Ecto neural progenitor cell (in vitro differentiated cells): ENCODE results near the gene CDC42SE2.

Experiments
- DNase-seq: peaks from one replicate; pipeline ENCODE4 v3.0.0-alpha.2; 2018; ENCODE audit warnings: low spot score

The CDC42SE2 gene, protein sequence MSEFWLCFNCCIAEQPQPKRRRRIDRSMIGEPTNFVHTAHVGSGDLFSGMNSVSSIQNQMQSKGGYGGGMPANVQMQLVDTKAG

DNA sequence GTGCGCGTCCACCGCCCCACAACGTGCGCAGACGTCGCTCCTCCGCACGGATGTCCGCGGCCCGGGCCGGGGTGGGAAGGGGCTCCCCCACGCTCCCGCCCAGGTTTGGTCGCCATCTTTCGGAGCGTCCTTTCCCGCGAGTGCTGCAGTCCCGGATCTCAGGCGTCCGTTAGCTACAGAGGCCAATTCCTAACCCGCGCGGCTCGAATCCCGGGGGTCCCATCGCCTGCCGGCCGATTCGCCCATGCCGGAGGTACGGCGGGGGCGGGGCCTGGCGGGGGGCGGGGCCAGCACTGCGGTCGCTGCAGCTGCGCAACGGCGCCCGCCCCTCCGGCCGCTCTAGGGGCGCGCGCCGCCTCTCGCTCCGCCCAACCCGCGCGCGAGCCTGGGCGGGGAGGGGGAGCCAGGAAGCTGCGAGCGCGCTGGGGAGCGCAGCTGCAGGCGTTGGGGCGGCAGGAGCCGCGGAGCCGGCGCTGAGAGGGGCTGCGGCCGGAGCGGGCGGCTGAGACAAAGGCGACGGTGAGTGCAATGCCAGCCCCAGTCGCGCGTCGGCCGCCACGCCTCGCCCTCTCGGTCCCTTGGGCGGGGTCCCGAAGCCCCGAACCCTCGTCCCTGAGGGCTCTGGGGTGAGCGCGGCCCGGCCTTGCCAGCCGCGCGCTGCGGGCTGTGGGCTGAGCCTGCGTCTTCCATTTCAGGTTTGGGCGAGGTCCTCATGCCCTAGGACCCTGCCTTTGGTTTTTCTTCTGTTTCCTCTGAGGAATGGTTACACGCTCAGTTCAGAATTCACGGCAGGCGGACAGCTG lies at the start of gene CDC42SE2:
CDC42SE2 (plus strand) TSS at position 406 of the 803 bp plus-strand sequence. CDS start 95,441 bp downstream, outside the sequence.
- peak; percentile 92 for DNase-seq

DNA sequence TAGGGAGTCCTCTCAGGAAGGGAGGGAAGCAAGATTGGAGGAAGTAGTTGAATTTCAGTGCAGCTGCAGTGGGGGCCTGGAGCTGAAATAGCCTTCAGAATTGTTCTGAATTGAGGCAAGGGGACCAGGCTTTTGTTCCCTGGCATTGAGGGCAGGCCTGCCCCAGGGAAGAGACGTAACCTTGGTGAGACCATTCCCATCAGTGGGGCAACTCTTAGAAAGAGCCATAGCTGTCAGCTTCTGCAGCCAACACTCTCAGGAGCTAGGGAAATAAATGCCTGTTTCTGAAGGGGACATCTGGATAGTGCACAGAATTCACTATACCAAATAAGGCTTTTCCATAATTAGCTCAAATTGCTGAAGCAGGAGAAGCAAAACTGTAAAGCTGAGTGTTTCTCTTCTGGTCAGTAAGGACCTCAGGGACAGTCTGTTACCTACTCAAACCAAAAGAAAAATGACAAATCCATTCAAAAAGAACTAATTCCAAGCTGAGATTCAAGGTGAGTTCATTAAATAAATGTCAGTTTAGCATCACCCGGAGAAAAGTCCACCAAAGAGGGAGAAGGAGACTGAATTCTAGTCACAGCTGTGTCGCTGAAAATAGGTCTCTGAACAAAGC lies 49.1 kb upstream of the CDC42SE2 start:
- DNase-seq = no peak

DNA sequence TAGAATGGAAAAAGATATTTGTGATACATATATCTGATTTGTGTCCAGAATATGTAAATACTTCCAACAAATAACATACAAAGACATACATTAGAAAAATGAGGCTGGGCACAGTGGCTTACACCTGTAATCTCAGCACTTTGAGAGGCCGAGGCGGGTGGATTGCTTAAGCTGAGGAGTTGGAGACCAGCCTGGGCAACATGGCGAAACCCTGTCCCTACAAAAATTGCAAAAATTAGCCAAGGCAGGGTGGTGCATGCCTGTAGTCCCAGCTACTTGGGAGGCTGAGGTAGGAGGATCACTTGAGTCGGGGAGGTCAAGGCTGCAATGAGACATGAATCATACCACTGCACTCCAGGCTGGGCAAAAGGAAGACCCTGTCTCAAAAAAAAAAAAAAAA lies 46.1 kb upstream of the CDC42SE2 start:
- DNase-seq = no peak

DNA sequence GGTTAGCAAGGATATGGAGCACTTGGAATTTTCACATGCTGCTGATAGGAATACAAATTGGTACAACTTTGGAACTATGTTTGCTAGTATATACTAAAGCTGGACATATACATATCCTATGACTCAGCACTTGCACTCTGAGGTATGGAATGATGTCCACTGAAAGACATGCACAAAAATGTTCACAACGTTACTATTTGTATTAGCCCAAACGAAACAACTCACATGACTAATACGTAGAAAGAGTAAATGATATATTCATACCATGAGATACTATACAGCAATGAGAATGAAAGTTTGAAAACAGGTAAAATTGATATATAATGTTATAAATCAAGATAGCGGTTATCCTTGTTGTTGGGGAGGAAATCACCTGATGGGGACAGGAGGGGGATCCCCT lies 45.5 kb upstream of the CDC42SE2 start:
- DNase-seq = no peak

DNA sequence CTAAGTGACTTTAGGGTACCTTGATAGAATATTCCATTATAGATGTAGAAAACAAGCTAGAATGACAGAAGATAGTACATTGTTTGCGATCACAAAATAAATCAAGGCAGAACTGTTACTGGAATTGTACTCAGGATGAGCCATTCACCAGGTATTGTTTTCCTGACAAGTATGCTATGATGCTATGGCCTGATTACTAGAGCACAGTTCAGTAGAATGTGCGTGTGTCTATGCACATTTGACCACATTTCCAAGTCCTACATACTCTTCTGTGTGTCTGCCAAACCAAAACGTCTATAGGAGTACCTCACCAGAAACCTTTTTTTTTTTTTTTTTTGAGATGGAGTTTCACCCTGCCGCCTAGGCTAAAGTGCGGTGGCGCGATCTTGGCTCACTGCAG lies 43.3 kb upstream of the CDC42SE2 start:
- no peak for DNase-seq

DNA sequence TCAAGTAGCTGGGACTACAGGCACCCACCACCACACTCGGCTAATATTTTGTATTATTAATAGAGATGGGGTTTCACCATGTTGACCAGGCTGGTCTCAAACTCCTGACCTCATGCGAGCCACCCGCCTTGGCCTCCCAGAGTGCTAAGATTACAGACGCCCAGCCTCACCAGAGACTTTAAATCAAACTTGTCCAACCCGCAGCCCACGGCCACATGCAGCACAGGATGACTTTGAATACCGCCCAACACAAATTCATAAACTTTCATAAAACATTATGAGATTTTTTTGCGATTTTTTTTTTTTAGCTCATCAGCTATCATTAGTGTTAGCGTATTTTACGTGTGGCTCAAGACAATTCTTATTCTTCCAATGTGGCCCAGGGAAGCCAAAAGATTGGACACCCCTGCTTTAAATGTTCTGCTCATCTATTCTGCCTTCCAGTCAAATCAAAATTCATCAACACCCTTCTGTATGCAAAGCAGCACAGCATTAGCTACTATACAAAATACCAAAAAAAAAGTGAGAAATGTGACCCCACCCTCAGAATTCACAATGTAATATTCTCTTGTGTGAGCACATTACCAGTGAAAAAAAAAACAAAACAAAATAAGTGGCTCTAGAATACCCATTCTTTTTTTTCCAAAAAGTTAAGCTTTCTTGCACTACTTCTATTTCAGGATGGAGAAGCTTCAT lies 42.7 kb upstream of the CDC42SE2 start:
- DNase-seq = no peak

DNA sequence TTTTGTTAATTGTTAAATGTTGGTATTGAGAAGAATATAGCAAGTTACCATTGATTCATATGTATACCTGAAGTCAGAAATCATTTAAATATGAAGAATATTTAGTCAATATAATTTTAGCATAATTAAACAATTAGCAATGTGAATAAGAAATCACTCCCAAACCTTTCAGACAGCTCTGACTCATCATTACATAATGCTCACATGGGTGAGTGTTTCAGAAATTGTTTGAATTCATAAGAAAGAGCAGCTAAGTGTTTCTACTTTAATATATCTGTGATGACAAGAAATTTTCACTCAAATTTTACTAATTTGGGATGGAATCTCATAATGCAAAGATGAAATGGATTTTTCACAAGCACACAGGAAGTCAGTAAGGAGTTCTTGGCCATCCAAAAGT lies 42.0 kb upstream of the CDC42SE2 start:
- no peak for DNase-seq

DNA sequence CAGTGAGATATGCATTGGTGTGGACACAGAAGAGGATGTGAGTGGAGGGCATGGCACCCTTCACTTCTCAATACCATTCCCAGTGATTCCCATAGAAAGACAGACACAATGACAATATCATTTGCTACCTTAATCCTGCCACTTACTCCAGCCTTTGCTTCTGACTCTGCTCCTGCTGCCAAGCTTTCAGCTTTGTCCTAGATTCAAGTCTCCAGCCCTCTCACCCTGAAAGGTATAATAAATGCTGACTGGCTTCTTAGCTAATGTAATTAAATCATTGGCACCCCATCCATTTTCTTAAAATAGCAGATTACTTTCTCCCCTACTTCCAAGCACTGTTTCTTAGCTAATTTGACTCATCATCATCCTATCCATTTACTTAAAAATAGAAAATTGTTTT lies 41.1 kb upstream of the CDC42SE2 start:
- DNase-seq = no peak

DNA sequence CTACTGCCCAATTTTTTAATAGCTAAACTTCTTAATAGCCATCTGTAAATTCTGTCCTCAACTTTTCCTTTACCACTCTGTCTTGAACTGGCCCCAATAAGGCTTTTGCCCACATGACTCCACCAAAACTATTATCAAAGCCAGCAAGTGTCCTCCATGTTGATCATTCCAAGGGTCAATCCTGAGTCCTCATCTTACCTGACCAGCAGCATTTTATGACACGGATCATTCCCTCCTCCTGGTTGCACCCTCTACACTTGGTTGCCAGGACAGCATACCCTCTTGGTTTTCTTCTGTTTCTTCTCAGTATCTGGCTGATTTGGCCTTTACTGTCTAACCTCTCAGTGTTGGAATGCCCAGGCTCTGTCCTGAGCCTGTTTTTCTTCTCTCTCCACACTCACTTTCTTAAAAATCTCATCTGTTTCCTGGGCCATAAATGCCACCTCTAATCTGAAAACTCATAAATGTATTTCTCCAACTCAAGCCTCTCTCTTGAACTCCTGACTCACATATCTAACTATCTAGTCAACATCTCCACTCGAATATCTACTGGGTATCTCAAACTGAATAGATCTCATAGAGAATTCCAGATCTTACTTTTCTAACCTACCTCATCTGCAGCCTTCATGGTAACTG lies 40.0 kb upstream of the CDC42SE2 start:
- no peak for DNase-seq

DNA sequence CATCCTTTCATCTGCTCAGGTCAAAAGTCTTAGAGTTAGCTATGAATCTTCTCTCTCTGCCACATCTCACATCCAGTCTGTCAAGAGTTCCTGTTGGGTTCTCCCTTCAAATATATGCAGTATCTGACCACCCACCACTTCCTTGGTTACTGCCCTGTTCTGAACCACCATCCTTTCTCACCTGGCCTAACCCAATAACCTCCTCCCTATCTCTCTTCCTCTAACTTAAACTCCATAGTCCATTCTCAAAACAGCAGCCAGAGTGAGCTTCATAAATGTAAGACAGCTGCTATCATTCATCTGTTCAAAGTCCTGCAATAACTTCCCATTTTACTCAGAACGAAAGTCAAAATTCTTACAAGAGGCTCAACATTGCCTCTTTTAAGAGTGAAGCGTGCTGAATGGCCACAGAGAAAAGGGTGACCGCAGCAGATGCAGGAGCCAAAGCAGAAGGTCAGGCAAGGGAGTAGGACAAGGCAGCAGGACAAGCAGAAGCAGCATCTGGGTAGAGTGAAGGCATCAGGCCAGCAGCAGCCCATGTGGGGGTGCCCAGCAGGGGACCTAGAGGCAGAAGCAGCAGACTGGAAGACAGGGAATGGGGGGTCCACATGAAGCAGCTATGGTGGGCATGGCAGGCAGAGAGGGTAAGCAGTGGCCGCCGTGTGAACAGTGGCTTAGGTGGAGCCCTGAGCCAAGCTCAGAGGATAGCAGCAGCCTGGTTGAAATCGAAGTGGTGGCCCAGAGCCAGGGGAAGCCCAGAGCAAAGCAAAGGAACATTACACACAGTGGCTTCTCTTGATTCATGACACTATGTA lies 39.3 kb upstream of the CDC42SE2 start:
- no peak for DNase-seq

DNA sequence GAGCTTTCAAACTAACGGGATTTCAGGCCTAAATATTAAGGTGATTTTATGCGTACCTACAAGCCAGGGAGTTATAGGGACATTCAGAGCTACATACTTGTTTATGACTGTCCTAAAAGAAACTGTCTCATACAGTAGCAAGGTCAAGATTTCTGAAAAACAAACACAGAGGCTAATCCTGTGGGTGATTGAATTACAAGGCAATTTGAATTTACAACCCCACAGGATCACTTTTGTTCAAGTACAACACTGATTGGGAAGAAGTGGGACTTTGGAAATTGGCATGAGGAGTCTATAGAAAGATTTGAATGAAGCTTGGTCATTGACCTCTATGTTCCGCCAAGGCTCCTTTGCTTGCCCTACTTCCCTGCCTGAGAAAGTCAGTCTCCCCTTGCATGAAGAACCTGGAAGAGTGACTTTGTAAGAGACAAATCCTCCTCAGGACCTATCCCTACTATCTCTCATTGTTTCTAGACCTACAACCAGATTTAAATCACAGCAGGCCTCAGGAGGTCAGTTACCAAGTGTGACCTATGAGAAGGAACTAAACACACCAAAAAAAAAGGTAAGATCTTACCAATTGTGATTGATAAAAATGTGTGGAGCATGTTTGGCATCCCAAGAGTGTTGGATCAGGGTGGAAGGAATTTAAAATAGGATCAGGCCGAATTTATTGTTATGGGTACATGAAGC lies 38.4 kb upstream of the CDC42SE2 start:
- no peak for DNase-seq

DNA sequence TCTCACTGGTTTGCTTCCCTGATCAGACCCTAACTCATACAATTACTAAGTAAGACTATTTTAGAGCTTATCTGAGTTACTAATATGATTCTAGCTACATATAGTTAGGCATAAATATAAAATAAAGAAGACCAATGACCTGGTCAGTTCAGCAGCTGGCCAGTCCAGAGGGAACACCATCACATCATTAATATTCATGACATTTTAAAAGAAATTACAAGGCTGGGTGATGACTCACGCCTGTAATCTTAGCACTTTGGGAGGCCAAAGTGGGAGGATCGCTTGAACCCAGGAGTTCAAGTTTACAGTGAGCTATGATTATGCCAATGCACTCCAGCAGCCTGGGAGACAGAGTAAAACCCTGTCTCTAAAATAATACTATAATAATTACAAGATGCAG lies 37.0 kb upstream of the CDC42SE2 start:
- DNase-seq = no peak

DNA sequence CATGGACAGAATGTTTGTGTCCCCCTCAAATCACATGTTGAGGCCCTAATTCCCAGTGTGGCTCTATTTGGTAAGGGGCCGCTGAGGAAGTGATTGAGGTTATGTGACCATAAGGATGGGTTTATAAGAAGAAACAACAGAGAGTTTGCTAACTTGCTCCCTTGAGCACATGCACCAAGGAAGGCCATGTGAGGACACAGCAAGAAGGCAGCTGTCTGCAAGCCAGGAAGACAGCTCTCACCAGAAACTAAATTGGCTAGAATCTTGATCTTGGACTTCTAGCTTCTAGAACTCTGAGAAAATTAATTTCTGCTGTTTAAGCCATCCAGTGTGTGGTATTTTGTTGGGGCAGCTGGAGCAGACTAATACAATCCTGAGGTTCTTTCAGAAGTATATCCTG lies 35.2 kb upstream of the CDC42SE2 start:
- DNase-seq = no peak

DNA sequence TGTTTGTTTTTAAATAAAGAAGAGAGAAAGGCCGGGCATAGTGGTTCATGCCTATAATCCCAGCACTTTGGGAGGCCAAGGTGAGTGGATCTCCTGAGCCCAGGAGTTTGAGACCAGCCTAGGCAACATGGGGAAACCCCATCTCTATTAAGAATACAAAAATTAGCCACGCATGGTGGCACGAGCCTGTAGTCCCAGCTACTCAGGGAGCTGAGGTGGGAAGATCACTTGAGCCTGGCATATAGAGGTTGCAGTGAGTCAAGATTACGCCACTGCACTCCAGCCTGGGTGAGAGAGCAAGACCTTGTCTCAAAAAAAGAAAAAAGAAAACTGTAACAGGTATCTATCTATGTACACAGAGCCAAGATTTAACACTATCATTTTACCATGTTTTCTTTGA lies 34.2 kb upstream of the CDC42SE2 start:
- no peak for DNase-seq

DNA sequence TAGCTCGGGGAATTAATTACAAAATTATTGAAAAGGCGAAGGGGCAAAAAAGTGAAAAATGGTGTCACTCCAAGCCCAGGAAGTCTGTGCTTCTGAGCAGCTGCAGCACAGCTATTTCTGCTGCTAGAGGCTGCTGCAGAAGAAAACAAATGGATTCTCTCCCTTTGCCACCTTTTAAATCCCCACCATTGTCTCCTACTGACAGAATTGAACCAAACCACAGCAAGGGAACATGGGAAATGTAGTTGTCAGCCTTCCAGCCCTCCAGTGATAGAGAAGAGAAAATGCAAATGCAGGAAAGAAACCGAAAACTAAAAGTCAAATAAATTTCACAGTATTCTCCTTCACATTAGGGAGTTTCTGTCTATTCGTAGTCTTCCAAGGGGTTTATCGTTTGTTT lies 33.4 kb upstream of the CDC42SE2 start:
- no peak for DNase-seq

DNA sequence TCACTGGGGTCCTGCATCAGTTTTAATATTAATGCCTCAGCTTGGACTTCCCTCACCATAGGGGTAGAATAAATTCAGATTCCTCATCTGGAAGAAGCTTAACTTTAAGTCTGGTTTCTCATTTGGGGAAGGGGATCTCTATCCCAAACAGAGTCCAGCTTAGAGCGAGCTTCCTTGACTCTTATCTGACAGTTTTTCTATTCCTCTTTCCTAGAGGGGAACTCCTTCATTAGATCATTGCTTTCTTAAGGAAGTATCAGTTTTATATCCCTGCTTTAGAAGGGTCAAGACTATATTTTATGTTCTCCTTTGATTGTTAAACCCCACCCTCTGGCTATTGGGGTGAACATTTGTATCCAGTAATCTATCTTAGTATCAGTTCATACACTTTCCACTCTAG lies 24.2 kb upstream of the CDC42SE2 start:
- DNase-seq = no peak

DNA sequence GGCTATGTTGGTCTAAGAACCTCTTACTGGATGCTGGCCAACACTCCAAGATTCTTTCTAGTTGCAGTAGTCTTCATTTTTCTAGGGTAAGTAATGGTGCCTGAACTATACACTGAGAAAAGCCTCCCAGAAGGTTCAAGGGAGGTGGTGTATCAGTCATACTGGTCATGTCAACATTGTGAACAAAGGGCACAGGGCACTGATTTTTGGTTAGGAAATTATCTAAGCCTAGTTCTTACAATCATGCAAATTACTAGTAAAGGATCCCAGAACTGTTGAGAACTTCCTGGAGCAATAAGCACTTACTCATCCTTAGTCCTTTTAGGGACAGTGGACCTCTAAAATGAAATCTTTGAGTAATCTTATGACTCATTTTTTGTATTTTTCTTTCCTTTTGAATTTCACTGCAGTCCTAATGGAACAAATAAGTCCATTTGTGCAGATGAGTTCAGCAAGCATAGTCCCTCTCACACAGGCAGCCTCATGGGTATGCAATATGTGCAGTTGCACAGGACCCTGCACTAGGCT lies 21.1 kb upstream of the CDC42SE2 start:
- DNase-seq = no peak

DNA sequence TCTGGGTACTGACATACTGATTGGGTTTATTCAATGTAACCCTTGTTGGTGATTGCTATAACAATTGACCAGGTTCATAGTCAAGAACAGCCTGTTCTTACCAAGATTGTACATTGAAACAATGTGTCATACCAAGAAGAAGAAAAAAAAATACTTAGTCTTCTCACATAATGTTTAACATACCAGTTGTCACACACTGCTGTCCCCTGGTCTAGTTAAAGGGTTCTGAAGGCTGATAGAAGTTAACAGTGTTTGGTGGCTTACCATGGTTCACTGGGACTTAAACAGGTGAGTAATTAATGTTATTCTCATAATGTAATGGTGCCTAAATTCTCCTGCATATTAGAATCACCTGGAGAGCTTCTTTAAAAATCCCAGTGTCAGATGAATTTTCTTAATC lies 18.5 kb upstream of the CDC42SE2 start:
- no peak for DNase-seq

DNA sequence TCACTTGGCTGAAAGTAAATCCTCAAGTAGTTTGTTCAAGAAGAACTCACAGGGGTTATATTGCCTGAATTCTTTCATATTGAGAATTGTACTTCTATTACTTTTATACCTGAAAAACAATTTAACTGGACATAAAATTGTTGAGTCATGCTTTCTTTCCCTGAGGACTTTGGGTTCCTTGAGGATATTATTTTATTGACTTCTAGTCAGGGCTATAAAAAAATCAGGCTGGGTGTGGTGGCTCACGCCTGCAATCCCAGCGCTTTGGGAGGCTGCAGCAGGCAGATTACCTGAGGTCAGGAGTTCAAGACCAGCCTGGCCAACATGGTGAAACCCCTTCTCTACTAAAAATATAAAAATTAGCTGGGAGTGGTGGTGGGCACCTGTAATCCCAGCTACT lies 17.9 kb upstream of the CDC42SE2 start:
- DNase-seq = no peak

DNA sequence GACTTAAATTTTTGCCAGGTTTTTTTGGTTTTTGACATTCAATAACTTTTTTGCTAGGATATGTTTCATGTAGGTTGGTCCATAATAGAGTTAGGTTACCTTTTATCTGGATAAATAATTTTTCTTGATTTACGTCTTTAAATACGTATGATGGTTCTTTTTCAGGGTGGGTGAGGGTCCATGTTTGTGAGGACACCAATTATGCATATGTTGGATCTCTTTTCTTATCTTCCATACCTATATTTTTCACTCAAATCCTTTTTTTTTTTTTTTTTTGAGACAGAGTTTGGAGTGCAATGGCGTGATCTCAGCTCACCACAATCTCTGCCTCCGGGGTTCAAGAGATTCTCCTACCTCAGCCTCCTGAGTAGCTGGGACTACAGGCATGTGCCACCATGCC lies 17.3 kb upstream of the CDC42SE2 start:
- no peak for DNase-seq
